HL-60 (cell line): ENCODE data around the gene RBPJ.

ENCODE experiments used
- DNase-seq, 2 experiments: peaks; one replicate each; pipeline ENCODE4 v3.0.0-alpha.2; 2010 to 2020; ENCODE audit warnings: low read depth in 1 of 2, low spot score in 1 of 2
- H3K27ac ChIP-seq: fragments of 250-450 bp; sonication (Bioruptor Pico); replicated peaks from 2 replicates; pipeline ENCODE4 v1.5.1; 2020; ENCODE audit warnings: mild to moderate bottlenecking, moderate library complexity
- H3K27me3 ChIP-seq: fragments of 250-450 bp; sonication (Bioruptor Pico); 2 replicates; pipeline ENCODE4 v1.5.1; 2021; ENCODE audit warnings: mild to moderate bottlenecking, moderate library complexity; ENCODE audit not compliant: insufficient read depth, poor library complexity, severe bottlenecking
- H3K4me3 ChIP-seq: replicated peaks from 2 replicates; pipeline ENCODE4 v1.5.1; 2011; ENCODE audit warnings: mild to moderate bottlenecking, control low read depth, low read length; ENCODE audit not compliant: insufficient read depth
- CTCF ChIP-seq: IDR thresholded peaks from one replicate; pipeline ENCODE4 v1.5.1; 2011; ENCODE audit warnings: low read length, control low read depth, inconsistent platforms; ENCODE audit not compliant: insufficient read depth
- GABPA ChIP-seq: IDR thresholded peaks from 2 replicates; pipeline ENCODE4 v1.6.1; 2012; ENCODE audit warnings: low read depth
- POLR2AphosphoS5 ChIP-seq: IDR thresholded peaks from 2 replicates; pipeline ENCODE4 v1.6.1; 2012; ENCODE audit warnings: low read depth
- REST ChIP-seq: IDR thresholded peaks from 2 replicates; pipeline ENCODE4 v1.6.1; 2012; ENCODE audit warnings: low read depth; ENCODE audit not compliant: insufficient replicate concordance
- SPI1 ChIP-seq: IDR thresholded peaks from 2 replicates; pipeline ENCODE4 v1.6.1; 2012; ENCODE audit warnings: low read depth, mild to moderate bottlenecking, borderline replicate concordance

The RBPJ gene

GRCh38 chr4:26482508-26483462 is 162.0 kb downstream of the RBPJ start:
- no peak overlapping the region for H3K4me3 ChIP-seq
- peaks cover 2% of the 10 kb centered on the region for H3K27me3 ChIP-seq
- DNase-seq: no peak
- H3K27ac ChIP-seq: no peak overlapping the region
- TF ChIP-seq GABPA: no peak
- no peak for TF ChIP-seq REST

DNA sequence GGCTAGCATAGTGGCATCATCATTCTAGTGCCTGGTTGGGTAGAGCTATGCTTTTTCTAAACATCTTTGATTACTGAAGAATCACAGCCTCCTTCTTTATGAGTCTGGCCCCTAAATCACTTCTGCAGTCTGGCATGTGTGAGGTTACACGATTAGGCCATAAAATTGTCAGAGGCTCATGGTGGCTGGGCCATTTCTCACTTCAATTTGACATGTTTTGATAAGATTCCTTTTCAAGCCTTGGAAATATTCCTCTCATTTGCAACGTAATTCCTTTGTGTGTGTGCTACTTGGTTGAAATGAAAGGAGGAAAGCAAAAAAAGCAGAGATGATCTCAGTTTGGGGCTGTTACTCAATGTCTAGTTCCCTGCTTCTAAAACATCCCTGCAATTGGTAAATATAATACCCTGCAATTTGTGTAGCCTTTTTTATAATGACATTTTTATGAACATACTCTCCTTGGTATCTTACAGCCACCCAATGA is 163.3 kb downstream of the RBPJ start:
- no peak for DNase-seq
- H3K27me3 ChIP-seq: peaks cover 2% of the 10 kb centered on the region
- no peak for TF ChIP-seq GABPA
- TF ChIP-seq REST: no peak
- no peak for TF ChIP-seq POLR2AphosphoS5
- TF ChIP-seq CTCF: no peak
- TF ChIP-seq SPI1: no peak
- no peak overlapping the region for H3K27ac ChIP-seq
- H3K4me3 ChIP-seq: no peak overlapping the region

DNA sequence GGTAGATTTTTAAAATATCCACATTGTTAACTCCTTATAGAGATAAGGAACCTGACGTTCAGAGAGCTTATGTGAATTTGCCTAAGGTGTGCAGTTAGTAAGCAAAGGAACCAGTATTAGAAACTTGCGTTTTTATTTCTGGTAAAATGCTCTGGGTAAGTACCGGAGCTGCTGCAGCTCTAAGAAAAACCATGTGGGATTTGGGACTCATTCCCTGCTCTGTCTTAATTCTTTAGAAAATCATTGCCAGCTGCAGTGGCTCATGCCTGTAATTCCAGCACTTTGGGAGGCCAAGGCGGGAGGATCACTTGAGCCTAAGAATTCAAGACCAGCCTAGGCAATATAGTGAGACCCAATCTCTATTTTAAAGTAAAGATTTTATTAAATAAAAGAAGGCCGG is 163.7 kb downstream of the RBPJ start:
- Histone ChIP-seq H3K27ac (no peak overlapping the region), H3K27me3 (peaks cover 2% of the 10 kb centered on the region), H3K4me3 (no peak overlapping the region)
- DNase-seq: no peak
- TF ChIP-seq REST: no peak
- TF ChIP-seq CTCF: no peak
- TF ChIP-seq SPI1: no peak
- TF ChIP-seq POLR2AphosphoS5: no peak
- no peak for TF ChIP-seq GABPA
